HepG2 (cell line): ENCODE results near the gene PPP1R27. TPM values are rescaled to one million over a fixed set of nuclear protein-coding genes. Genes with fewer than 3 reads are reported as not detected.

Source experiments
- ARNT ChIP-seq: fragments of 450-650 bp; IDR thresholded peaks from 2 replicates; pipeline ENCODE4 v1.6.1; 2017
- BRF2 ChIP-seq: sonication (generic); formaldehyde crosslinking; IDR thresholded peaks from 2 replicates; pipeline ENCODE4 v1.8.1; 2022; ENCODE audit warnings: mild to moderate bottlenecking, missing genetic modification reagents
- GATA4 ChIP-seq: sonication (generic); IDR thresholded peaks from 2 replicates; pipeline ENCODE4 v1.6.1; 2016; ENCODE audit warnings: antibody characterized with exemption, low read depth, borderline replicate concordance
- GTF3A ChIP-seq: sonication (generic); formaldehyde crosslinking; conservative IDR thresholded peaks from 2 replicates; pipeline ENCODE4 v1.4.0; 2020; ENCODE audit warnings: mild to moderate bottlenecking, missing genetic modification reagents
- JUNB ChIP-seq: sonication (generic); formaldehyde crosslinking; IDR thresholded peaks from 2 replicates; pipeline ENCODE4 v1.8.0; 2022; ENCODE audit warnings: missing genetic modification reagents, mild to moderate bottlenecking, borderline replicate concordance
- JUND ChIP-seq: sonication (generic); formaldehyde crosslinking; IDR thresholded peaks from 2 replicates; pipeline ENCODE4 v1.8.0; 2022; ENCODE audit warnings: mild to moderate bottlenecking, missing genetic modification reagents
- MEF2D ChIP-seq: sonication (generic); formaldehyde crosslinking; IDR thresholded peaks from 2 replicates; pipeline ENCODE4 v1.5.1; 2020; ENCODE audit warnings: mild to moderate bottlenecking, missing genetic modification reagents
- MXD3 ChIP-seq: IDR thresholded peaks from 2 replicates; pipeline ENCODE4 v1.6.1; 2016; ENCODE audit warnings: mild to moderate bottlenecking, missing biosample characterization, missing genetic modification reagents
- NCOA5 ChIP-seq: sonication (generic); formaldehyde crosslinking; IDR thresholded peaks from 2 replicates; pipeline ENCODE4 v1.4.0; 2020; ENCODE audit warnings: missing genetic modification reagents
- POLR2AphosphoS5 ChIP-seq: IDR thresholded peaks from 2 replicates; pipeline ENCODE4 v1.6.1; 2012; ENCODE audit warnings: low read depth, low read length
- SATB2 ChIP-seq: sonication (generic); formaldehyde crosslinking; IDR thresholded peaks from 2 replicates; pipeline ENCODE4 v1.5.0; 2020; ENCODE audit warnings: missing genetic modification reagents
- THAP7 ChIP-seq: sonication (generic); formaldehyde crosslinking; IDR thresholded peaks from 2 replicates; pipeline ENCODE4 v1.8.1; 2023; ENCODE audit warnings: mild to moderate bottlenecking, missing genetic modification reagents
- ZBTB21 ChIP-seq: sonication (generic); formaldehyde crosslinking; IDR thresholded peaks from 2 replicates; pipeline ENCODE4 v1.4.0; 2020; ENCODE audit warnings: missing genetic modification reagents
- ZBTB38 ChIP-seq: sonication (generic); formaldehyde crosslinking; IDR thresholded peaks from 2 replicates; pipeline ENCODE4 v1.5.1; 2020; ENCODE audit warnings: mild to moderate bottlenecking, missing genetic modification reagents
- ZBTB7A ChIP-seq: sonication (generic); formaldehyde crosslinking; IDR thresholded peaks from 2 replicates; pipeline ENCODE4 v1.8.0; 2022; ENCODE audit warnings: mild to moderate bottlenecking, missing genetic modification reagents
- ZKSCAN5 ChIP-seq: sonication (generic); formaldehyde crosslinking; IDR thresholded peaks from 2 replicates; pipeline ENCODE4 v1.5.1; 2020; ENCODE audit warnings: mild to moderate bottlenecking, missing genetic modification reagents
- ZNF256 ChIP-seq: sonication (generic); formaldehyde crosslinking; conservative IDR thresholded peaks from 2 replicates; pipeline ENCODE4 v1.4.0; 2020; ENCODE audit warnings: missing genetic modification reagents
- ZNF557 ChIP-seq: sonication (generic); formaldehyde crosslinking; IDR thresholded peaks from 2 replicates; pipeline ENCODE4 v1.4.0; 2020; ENCODE audit warnings: missing genetic modification reagents
- ZNF713 ChIP-seq: sonication (generic); formaldehyde crosslinking; IDR thresholded peaks from 2 replicates; pipeline ENCODE4 v1.4.0; 2020; ENCODE audit warnings: mild to moderate bottlenecking, missing genetic modification reagents
- ZNF746 ChIP-seq: sonication (generic); formaldehyde crosslinking; IDR thresholded peaks from 2 replicates; pipeline ENCODE4 v1.8.0; 2022; ENCODE audit warnings: mild to moderate bottlenecking, missing genetic modification reagents
- ZNF784 ChIP-seq: sonication (generic); formaldehyde crosslinking; IDR thresholded peaks from 2 replicates; pipeline ENCODE4 v1.5.1; 2020; ENCODE audit warnings: missing genetic modification reagents, mild to moderate bottlenecking, borderline replicate concordance
- polyA plus RNA-seq, 8 experiments: library from polyadenylated mRNA; depleted of rRNA in 3 of 8; stranded (reverse) in 7 of 8; unstranded in 1 of 8; fragments of >200 nt; fragmentation: Illumina TruSeq in 4 of 8; extraction: Trizol in 4 of 8; gene quantifications; 2 replicates each; pipeline versions ENCODE4 v1.2.1 to v1.2.3, GENCODE V29; 2011 to 2016; ENCODE audit warnings: low read depth in 4 of 8, missing spikeins in 1 of 8, mixed read lengths in 1 of 8; ENCODE audit not compliant: insufficient read depth in 1 of 8
- total RNA-seq, 5 experiments: library from RNA; depleted of rRNA; stranded (reverse); fragments of >200 nt; fragmentation: Illumina TruSeq; extraction: Trizol; gene quantifications; 2 replicates each; pipeline ENCODE4 v1.2.3, GENCODE V29; 2016; ENCODE audit warnings: low read depth in 1 of 5
- TF ChIP-seq, protein P1 (sequence below): IDR thresholded peaks from 2 replicates; pipeline ENCODE4 v1.6.1; 2018; ENCODE audit warnings: missing genetic modification reagents, mild to moderate bottlenecking, missing compliant biosample characterization
- TF ChIP-seq, protein P2 (sequence below): sonication (generic); formaldehyde crosslinking; IDR thresholded peaks from 2 replicates; pipeline ENCODE4 v1.4.0; 2020; ENCODE audit warnings: missing genetic modification reagents, mild to moderate bottlenecking, borderline replicate concordance

The PPP1R27 gene
- total and polyA plus RNA-seq, 2 of the 13 experiments (the other 11 are each of a cell fraction or from before 2014, with no cell fraction given), result 0.17 to 1.00 TPM

GRCh38 chr17:81869221-81870130 lies 34.6 kb upstream of the PPP1R27 start (continued):
- TF ChIP-seq ZNF784 (CRISPR knock-in tag), result no peak
- no peak; the same call in 1 of the 2 replicates for TF ChIP-seq ZNF256 (CRISPR knock-in tag)
- no peak for TF ChIP-seq SATB2 (CRISPR knock-in tag)
- no peak for TF ChIP-seq ZNF713 (CRISPR knock-in tag)
- TF ChIP-seq, protein P1, sequence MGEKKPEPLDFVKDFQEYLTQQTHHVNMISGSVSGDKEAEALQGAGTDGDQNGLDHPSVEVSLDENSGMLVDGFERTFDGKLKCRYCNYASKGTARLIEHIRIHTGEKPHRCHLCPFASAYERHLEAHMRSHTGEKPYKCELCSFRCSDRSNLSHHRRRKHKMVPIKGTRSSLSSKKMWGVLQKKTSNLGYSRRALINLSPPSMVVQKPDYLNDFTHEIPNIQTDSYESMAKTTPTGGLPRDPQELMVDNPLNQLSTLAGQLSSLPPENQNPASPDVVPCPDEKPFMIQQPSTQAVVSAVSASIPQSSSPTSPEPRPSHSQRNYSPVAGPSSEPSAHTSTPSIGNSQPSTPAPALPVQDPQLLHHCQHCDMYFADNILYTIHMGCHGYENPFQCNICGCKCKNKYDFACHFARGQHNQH (CRISPR knock-in tag), result peak; percentile 15; the same call in 1 of the 2 replicates
- TF ChIP-seq ZBTB38, result peak; percentile 95
- TF ChIP-seq BRF2 (CRISPR knock-in tag), result peak; percentile 82
- no peak for TF ChIP-seq JUND
- no peak; the same call in 1 of the 2 replicates for TF ChIP-seq POLR2AphosphoS5
- no peak for TF ChIP-seq THAP7 (CRISPR knock-in tag)
- TF ChIP-seq ZKSCAN5, result no peak
- TF ChIP-seq NCOA5 (CRISPR knock-in tag), result peak; percentile 9; the same call in 1 of the 2 replicates
- 0 out of 2 replicates have a peak, but pooled peaks have one; percentile 5 for TF ChIP-seq JUNB (CRISPR knock-in tag)
- no peak; the same call in 1 of the 2 replicates for TF ChIP-seq MEF2D
- 0 out of 2 replicates have a peak, but pooled peaks have one; percentile 26 for TF ChIP-seq GTF3A
- no peak for TF ChIP-seq ZNF746 (CRISPR knock-in tag)
- TF ChIP-seq, protein P2, sequence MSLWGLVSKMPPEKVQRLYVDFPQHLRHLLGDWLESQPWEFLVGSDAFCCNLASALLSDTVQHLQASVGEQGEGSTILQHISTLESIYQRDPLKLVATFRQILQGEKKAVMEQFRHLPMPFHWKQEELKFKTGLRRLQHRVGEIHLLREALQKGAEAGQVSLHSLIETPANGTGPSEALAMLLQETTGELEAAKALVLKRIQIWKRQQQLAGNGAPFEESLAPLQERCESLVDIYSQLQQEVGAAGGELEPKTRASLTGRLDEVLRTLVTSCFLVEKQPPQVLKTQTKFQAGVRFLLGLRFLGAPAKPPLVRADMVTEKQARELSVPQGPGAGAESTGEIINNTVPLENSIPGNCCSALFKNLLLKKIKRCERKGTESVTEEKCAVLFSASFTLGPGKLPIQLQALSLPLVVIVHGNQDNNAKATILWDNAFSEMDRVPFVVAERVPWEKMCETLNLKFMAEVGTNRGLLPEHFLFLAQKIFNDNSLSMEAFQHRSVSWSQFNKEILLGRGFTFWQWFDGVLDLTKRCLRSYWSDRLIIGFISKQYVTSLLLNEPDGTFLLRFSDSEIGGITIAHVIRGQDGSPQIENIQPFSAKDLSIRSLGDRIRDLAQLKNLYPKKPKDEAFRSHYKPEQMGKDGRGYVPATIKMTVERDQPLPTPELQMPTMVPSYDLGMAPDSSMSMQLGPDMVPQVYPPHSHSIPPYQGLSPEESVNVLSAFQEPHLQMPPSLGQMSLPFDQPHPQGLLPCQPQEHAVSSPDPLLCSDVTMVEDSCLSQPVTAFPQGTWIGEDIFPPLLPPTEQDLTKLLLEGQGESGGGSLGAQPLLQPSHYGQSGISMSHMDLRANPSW (CRISPR knock-in tag), result no peak
- TF ChIP-seq GATA4, result no peak
- TF ChIP-seq ZNF557 (CRISPR knock-in tag), result no peak
- TF ChIP-seq MXD3 (CRISPR knock-in tag), result 0 out of 2 replicates have a peak, but pooled peaks have one; percentile 55
- TF ChIP-seq ARNT, result no peak
- TF ChIP-seq ZBTB7A (CRISPR knock-in tag), result no peak; the same call in 1 of the 2 replicates
- TF ChIP-seq ZBTB21 (CRISPR knock-in tag), result 0 out of 2 replicates have a peak, but pooled peaks have one; percentile 33
